ENCODE measurements around the gene SHANK1. TPM values are rescaled to one million over a fixed set of nuclear protein-coding genes. Genes with fewer than 3 reads are reported as not detected.
A peak's percentile ranks its signal among the peaks of the same experiment; 100 is the strongest.

Gene SHANK1
- total RNA-seq, 2 donors from 2014 or later, result 0.28 to 1.6 TPM

DNA sequence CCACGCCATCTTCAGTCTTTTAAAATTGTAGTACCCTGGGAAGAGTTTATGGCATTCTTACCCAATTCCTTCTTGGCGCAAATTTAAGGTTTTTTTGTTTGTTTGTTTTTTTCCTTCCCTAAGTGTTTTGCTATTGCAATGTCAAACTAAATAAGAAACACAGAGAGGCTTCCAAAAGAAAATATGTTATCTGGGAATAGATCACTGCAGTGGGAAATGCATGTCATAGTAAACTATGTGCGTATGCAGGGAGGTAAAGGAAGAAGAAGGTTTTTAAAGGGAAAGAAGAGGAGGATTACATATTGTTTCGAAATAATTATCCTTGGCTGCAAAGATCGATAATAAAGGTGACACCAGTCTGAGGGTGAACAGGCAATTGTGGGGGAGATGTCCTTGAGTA is 16.7 kb upstream of the SHANK1 start:
- Histone ChIP-seq H3K27ac (no peak overlapping the region), H3K27me3 (replicated peaks; ENCODE audit: insufficient read depth) (no peaks in the 10 kb centered on the region), H3K9me3 (no peaks in the 10 kb centered on the region), H3K4me3 (no peak overlapping the region), H3K4me1 (ENCODE audit: control insufficient read depth in 1 of 2, low read depth in 2 of 2) (no peaks in the 10 kb centered on the region), H3K36me3 (no peaks in the 10 kb centered on the region)
- no peak for DNase-seq (ENCODE audit: low spot score)
- no peak for ATAC-seq (ENCODE audit: insufficient number of reproducible peaks, low FRiP score, low read depth)
- TF ChIP-seq, protein P1, sequence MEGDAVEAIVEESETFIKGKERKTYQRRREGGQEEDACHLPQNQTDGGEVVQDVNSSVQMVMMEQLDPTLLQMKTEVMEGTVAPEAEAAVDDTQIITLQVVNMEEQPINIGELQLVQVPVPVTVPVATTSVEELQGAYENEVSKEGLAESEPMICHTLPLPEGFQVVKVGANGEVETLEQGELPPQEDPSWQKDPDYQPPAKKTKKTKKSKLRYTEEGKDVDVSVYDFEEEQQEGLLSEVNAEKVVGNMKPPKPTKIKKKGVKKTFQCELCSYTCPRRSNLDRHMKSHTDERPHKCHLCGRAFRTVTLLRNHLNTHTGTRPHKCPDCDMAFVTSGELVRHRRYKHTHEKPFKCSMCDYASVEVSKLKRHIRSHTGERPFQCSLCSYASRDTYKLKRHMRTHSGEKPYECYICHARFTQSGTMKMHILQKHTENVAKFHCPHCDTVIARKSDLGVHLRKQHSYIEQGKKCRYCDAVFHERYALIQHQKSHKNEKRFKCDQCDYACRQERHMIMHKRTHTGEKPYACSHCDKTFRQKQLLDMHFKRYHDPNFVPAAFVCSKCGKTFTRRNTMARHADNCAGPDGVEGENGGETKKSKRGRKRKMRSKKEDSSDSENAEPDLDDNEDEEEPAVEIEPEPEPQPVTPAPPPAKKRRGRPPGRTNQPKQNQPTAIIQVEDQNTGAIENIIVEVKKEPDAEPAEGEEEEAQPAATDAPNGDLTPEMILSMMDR (IDR thresholded peaks at IDR 0.05), result no peak

DNA sequence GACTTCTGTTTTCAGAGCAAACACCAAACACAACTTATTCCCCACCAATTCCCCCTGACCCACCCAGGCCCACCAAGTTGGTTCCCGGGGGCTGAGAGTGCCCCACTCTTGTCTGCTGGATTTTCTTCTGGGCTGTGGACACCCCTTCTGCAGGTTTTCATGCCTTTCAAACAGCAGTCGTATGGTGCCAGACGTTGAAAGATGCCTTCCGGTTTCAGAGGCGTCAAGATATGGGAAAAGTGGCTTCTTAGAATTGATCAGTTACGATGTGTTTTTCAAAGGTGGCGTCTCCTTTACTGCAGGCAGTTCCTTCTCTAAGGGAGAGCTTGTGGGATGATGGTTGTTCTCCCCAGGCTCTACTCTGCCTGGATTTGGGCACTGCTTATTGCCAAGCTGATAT is 16.3 kb upstream of the SHANK1 start:
- no peak overlapping the region for H3K27ac ChIP-seq
- H3K4me1 ChIP-seq (ENCODE audit: control insufficient read depth in 1 of 2, low read depth in 2 of 2), result no peaks in the 10 kb centered on the region
- no peak overlapping the region for H3K4me3 ChIP-seq
- TF ChIP-seq, protein P1 (IDR thresholded peaks at IDR 0.05), result no peak
- no peaks in the 10 kb centered on the region for H3K36me3 ChIP-seq
- no peaks in the 10 kb centered on the region for H3K27me3 ChIP-seq (replicated peaks; ENCODE audit: insufficient read depth)
- no peaks in the 10 kb centered on the region for H3K9me3 ChIP-seq
- no peak for DNase-seq (ENCODE audit: low spot score)
- no peak for ATAC-seq (ENCODE audit: insufficient number of reproducible peaks, low FRiP score, low read depth)

DNA sequence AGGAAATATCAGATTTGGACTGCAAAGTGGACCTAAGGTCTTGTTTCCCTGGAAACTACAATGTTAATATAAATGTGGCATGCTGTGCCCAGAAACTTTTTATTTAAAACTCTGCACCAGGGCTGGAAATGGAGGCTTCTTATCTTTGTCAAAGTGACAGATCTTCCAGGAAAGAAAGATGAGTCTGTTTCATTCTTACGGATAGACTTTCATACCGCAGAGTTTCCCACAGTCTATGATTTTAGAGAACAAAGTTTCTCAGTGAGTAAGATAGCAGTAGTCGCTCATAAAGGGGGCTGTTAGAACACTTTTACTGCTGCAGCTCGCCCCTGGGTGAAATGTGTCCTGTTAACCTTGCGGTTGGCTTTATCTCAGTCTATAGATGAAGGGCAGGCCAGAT is 10.3 kb upstream of the SHANK1 start:
- Histone ChIP-seq H3K4me3 (no peak overlapping the region), H3K9me3 (no peaks in the 10 kb centered on the region), H3K27me3 (replicated peaks; ENCODE audit: insufficient read depth) (no peaks in the 10 kb centered on the region), H3K27ac (no peak overlapping the region), H3K36me3 (no peaks in the 10 kb centered on the region), H3K4me1 (ENCODE audit: control insufficient read depth in 1 of 2, low read depth in 2 of 2) (peaks cover 2 to 10% of the 10 kb centered on the region in 2 donors)
- ATAC-seq (ENCODE audit: insufficient number of reproducible peaks, low FRiP score, low read depth) (no peak), DNase-seq (ENCODE audit: low spot score) (no peak)
- TF ChIP-seq, protein P1 (IDR thresholded peaks at IDR 0.05), result no peak

DNA sequence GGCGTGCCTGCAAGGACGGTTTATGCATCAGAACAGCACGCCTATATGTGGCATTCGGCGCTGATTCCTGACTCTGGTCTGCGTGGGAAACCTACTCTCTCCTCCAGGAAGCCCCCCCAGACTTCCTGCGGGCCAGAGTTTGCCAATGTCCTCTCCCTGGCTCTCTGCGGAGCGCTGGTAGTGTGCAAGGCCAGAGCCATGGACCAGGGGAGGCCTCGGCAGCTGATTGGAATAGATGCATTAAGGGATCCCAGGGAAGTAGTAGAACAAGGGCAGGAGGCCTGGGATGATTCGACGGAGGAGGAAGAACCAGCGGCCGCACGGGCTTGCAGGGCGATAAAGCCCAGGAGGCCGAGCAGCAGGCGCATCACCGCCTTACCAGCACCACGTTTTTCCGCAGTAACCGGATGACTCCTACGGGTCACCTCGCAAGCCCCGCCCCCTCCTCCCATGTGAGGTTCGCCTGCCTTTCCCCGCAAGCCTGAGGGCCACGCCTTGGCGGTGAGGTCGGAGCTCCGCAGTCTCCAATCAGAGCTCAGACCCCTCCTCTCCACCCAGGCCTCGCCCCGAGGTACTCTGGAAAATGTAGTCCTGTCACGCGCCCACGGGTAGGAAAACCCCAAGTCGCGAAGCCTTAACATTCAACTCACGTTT is 8.6 kb upstream of the SHANK1 start:
- Histone ChIP-seq H3K4me3 (no peak overlapping the region), H3K9me3 (no peaks in the 10 kb centered on the region), H3K4me1 (ENCODE audit: control insufficient read depth in 1 of 2, low read depth in 2 of 2) (peaks cover 2 to 20% of the 10 kb centered on the region in 2 donors), H3K27me3 (replicated peaks; ENCODE audit: insufficient read depth) (no peaks in the 10 kb centered on the region), H3K36me3 (no peaks in the 10 kb centered on the region), H3K27ac (no peak overlapping the region)
- DNase-seq (ENCODE audit: low spot score) (no peak), ATAC-seq (ENCODE audit: insufficient number of reproducible peaks, low FRiP score, low read depth) (no peak)
- TF ChIP-seq, protein P1 (IDR thresholded peaks at IDR 0.05), result no peak

DNA sequence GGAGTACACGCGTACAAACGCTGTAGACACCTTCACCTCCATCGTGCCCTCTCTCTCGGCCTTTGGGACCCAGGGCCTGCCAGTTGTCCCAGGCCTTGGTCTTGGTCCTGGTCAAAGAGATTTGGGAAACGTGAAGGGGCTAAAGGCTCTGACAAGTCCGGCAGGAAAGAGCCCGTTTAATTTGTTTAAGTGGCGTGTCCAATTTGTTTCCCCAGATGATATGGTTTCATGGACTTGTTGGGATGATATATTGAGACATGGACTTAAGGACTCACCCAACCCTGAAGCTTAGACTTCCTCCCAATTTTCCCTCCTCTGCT is 6.3 kb upstream of the SHANK1 start:
- peaks cover 2 to 20% of the 10 kb centered on the region in 2 donors for H3K4me1 ChIP-seq (ENCODE audit: control insufficient read depth in 1 of 2, low read depth in 2 of 2)
- no peak overlapping the region for H3K27ac ChIP-seq
- no peaks in the 10 kb centered on the region for H3K9me3 ChIP-seq
- TF ChIP-seq, protein P1 (IDR thresholded peaks at IDR 0.05), result no peak
- DNase-seq (ENCODE audit: low spot score) (no peak), ATAC-seq (ENCODE audit: insufficient number of reproducible peaks, low FRiP score, low read depth) (no peak)
- peak overlapping the region; percentile 65 for H3K4me3 ChIP-seq
- H3K27me3 ChIP-seq (replicated peaks; ENCODE audit: insufficient read depth), result no peaks in the 10 kb centered on the region
- H3K36me3 ChIP-seq, result no peaks in the 10 kb centered on the region
